NCI-H2196 treated with DMSO at 0.1 percent for 48 hours (cell line): ENCODE data around the gene LCE2D.
"Not testable (repeated sequence)": the region's sequence is repeated elsewhere in the genome, so short reads cannot be mapped to it uniquely, and the experiment has no call there.

Experiments
- DNase-seq: peaks from one replicate; lab custom pipeline; 2025; ENCODE audit not compliant: unreplicated experiment; lab: John Stamatoyannopoulos, UW

Gene LCE2D, protein sequence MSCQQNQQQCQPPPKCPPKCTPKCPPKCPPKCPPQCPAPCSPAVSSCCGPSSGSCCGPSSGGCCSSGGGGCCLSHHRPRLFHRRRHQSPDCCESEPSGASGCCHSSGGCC

DNA sequence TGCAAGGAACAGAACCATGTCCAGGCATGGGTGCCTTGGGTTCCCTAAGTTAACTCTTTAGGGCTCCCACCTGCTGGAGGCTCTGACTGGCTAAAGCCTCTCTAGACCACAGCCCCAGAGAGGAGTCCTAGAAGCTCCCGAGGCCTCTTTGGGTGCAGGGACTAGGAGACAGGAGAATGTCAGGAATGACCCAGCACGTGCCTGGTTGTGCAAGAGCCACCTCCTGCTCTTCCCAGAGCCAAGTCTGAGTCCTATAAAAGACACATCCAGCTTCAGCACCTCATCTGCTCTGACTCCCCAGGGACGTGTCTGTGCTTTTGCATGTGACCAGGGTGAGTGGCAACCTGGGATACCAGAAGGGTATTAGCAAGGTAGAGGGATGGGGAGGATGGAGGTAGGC lies at the start of gene LCE2D:
TSS of gene LCE2D (plus strand) at position 283 of the 400 bp plus-strand sequence. CDS start 726 bp downstream, outside the sequence.
- no peak for DNase-seq

DNA sequence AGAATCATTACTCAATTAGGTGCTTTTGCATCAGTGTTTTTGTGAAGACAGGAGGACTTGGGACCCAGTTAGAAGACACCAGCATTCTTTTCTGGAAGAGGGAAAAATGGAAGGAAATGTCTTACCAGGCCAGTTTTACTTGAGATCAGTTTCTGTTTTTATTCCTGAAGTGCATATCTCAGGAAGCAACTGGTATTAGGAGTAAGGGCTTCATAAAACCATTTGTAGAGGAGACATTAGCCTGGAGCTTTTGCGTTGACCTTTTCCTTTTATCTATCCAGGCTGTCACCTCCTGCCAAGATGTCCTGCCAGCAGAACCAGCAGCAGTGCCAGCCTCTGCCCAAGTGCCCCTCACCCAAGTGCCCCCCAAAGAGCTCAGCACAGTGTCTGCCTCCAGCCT lies 49.7 kb upstream of the LCE2D start, which contains the start of gene LCE3B:
TSS of gene LCE3B (plus strand) at position 301 of the 400 bp plus-strand sequence. CDS start at position 301, 0 bp downstream.
- DNase-seq: no peak

DNA sequence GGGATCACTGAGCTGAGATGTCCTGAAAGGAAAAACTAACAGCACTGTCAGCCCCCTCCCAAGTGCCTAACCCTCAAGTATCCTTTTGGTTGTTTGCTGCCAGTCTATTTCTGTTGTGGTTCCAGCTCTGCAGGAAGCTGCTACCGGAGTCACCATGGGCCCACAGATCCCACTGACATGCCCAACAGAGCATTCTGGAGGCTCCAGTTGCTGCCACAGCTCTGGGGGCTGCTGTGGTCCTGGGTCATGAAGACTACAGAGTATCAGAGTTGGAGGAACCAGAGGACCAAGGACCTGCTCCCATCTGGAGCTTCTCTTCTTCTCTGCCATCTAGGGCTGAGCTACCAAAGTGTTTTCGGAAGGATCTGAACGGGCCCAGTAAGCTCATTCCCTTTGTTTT lies 41.2 kb upstream of the LCE2D start:
- no peak for DNase-seq

DNA sequence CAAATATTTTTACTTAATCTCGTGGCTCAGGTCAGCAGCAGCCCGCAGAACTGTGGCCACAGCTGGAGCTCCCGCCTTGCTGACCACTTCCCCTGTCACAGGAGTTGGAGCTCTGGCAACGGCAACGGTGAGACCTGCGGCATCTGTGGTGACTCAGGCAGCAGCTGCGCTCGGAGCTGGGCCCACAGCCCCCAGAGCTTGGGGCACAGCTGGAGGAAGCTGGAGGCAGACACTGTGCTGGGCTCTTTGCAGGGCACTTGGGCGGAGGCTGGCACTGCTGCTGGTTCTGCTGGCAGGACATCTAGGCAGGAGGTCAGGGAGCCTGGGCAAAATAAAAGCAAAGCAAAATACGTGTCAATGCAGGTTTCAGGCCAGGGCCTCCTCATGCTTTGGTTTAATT lies 40.4 kb upstream of the LCE2D start, which contains the start of gene LCE3A:
TSS of gene LCE3A (minus strand) at position 301 of the 400 bp plus-strand sequence. CDS start at position 301, 0 bp downstream.
- no peak for DNase-seq

DNA sequence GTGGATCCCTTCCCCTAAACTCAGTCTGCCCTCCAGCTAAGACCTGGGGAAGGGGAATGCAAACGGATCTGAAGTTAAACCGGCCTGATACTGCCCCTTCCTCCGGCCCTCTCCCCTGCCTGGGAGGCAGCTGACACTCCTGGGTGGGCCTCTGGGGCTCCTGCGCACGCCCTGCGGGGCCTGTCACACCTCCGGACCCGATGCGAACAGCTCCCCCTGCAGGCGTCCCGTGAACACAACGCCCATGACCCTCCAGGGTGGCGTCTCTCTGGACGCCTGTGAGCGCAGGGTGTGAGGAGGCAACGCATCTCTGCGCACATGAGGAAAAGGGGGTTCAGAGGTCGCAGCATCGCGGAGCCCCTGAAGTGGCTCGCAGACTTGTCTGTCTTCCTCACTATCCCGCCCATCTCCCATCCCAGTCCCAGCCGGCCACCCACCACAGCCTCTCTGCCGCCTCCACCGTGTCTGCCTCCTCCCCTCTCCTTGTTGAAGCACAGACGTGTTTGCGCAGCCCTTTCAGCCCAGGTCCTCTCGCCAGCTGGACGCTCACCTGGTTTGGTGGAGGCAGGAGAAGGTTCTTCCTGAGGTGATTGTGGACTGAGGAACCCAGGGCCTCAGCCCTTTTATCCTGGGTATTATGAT lies 39.9 kb upstream of the LCE2D start:
- no peak for DNase-seq

DNA sequence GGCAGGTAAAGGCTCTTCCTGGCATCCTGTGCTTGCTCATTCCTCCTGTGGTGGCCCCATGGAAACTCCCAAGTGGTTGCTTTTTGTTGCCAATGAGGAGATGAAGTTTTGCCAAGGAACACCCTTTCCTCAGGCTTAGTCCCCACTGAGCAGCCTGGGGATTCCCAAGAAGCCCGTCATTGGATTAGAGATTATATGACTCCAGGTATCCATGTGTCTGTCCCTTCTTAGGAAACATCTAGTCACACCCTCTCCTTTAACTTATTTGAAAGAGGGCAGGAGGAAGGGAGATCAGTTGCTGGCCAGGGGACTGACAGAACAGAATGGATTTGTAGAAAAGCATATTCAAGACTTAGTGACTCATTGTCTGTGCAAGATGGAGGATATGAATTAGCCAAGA lies 36.4 kb upstream of the LCE2D start:
- DNase-seq: no peak

DNA sequence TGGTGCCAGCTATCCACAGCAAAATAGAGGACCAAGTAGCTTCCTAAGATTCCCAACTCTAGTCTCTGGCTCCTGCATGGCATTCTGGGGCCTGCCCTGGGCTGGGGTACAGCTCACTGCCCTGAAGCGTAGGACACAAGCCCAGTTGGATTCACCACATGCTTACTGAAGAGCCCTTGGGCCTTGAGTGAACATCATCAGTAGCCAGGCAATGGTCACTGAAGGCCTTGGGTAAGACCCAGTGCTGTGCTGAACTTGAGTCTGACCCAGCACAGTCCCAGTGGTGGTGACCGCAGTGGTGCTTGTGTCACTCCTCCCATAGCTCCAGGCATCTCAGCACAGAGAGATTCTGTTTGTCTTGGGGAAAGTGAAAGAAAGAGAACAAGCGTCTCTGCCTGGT lies 32.6 kb upstream of the LCE2D start:
- no peak for DNase-seq

DNA sequence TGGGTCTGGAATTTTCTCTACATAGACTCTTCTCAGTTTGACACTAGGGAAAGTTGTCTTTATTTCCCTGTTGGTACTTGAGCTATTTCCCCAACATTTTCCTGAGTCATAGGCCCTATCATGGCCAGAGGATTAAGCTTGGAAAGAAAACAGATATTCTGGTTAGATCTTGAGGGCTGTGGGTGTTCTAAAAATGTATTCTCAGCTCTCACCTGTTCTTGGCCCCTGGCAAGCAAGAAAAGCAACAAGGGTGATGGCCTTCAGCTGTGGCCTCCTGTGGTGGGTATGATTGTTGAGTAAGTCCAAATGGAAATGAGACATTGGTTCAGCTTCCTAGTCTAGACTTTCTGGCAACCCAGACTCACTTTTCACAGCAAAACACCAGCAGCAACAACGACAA lies 22.8 kb upstream of the LCE2D start:
- DNase-seq: no peak

DNA sequence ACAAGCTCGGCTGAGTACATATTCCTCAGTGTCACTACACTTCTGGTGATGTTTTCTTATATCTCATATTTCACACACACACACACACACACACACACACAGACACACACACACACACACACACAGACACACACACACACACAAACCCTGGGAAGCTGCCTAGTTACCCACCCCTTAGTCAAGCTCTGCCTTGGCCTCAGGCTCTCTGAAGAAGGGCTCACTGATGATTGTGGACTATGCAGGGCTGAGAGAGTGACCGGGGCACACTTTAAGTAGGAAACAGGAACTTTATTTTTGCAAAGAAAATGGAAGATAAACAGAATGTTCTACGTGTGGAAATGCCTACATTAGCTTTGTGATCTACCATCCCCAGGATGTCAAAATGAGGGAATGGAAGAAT lies 19.2 kb upstream of the LCE2D start:
- DNase-seq: no peak

DNA sequence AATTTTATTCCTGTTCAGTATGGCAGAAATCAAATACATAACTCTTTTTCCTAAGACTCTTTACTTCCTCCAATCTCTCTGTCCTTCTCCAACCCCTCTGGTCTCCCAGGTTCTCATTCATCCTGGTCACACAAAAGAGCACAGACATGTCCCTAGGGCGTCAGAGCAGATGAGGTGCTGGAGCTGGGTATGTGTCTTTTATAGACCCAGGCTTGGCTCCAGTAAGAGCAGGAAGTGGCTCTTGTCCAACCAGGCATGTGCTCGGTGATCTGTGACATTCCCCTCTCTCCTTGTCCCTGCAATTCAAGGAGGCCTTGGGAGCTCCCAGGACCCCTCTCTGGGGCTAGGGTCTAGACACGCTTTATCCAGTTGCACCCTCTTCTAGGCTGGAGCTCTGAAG lies 18.0 kb upstream of the LCE2D start:
- DNase-seq: no peak

DNA sequence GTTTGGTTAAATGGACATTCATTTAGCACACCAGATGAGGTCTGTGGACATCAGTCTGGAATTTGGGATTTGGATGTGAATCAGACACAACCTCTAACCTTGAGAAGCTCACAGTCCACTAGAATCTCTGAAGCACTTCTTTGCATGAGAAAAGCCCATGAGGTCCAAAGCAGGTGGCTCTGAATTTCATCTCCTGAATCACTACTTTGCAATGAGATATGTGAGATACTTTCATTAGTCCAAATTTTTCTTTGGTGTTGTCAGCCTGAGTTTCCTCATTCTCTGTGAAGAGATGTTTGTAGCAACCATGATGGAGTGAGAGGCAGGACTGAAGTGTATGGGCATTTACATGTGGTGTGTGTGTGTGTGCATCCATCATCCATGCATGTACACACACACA lies 16.5 kb upstream of the LCE2D start:
- DNase-seq: no peak

DNA sequence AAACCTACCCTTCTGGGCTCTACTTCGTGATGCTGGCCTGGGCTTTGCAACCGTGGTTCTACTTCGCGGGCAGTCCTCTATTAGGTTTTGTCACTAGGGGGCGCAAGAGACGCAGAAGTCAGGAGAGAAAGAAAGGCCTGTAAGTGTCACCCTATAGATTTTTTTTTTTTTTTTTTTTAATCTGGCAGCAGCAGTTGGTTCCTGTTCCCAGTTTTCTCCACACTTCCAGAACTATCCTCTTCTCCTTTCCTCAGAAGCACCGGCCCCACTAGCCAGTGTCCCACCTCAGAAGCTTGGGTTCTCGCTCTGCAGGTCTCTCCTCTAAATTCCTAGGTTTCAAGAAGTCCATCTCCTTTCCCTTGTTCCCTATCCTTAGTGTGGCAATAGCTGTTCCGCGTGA lies 9.1 kb upstream of the LCE2D start:
- peak; percentile 2 for DNase-seq

DNA sequence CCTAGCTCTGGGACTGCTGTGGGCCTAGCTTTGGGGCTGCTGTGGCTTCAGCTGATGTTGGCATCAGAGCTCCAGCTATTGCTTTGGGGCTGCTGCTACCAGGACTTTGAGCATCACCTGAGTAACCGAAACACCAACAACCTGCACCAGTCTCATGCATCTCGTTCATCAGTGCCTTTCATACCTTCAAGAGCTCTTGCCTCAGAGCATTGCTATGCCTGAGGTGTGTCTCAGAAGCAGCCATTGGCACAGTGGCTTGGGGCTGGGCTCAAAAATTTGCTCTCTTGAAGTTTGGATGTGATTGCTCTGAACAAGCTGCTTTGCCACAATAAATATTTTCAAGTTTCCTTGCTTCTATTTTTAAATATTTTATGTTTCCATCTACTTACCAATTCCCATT lies 6.7 kb upstream of the LCE2D start:
- DNase-seq: no peak

DNA sequence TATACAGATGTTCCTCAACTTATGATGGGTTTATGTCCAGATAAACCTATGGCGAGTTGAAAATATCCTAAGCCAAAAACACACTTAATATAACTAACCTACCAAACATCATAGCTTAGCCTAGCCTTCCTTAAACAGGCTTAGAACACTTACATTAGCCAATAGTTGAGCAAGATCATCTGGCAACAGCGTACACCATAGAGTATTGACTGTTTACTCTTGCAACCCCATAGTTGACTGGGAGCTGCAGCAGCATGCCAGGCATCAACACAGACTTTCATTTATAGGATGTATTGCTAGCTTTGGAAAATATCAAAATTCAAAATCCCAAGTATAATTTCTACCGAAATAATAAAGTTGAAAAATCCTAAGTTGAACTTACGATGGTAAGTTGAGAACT lies 5.5 kb upstream of the LCE2D start:
- no peak for DNase-seq

DNA sequence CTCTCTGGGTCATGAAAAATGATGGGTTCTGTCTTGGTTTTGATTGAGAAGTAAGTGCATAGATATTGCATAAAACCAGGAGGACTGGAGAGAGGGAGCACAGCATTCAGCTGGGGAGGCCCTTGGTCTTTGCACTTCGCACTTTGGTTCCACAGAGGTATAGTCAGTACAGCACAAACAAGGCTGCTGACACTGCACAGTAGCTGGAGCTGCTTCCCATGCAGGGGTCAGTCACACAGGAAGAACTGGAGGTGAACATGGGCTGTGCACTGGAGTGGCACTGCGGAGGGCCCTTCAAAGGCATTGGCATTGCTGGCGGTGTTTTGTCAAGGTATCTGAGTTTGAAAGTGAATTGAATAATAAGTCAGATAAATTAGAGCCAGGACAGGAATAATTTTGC lies 4.5 kb upstream of the LCE2D start:
- no peak for DNase-seq

DNA sequence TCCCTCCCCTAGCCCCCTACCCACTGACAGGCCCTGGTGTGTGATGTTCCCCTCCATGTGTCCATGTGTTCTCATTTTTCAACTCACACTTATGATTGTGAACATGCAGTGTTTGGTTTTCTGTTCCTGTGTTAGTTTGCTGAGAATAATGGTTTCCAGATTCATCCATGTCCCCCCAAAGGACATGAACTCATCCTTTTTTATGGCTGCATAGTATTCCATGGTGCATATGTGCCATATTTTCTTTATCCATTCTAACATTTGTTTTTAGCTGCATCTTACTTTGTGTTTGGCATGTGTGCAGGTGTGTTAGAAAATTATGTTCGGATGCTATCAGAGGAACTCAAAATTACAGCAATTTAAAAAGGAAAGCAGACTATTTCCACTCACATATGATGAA lies 3.0 kb downstream of the LCE2D start:
- not testable (repeated sequence) for DNase-seq

DNA sequence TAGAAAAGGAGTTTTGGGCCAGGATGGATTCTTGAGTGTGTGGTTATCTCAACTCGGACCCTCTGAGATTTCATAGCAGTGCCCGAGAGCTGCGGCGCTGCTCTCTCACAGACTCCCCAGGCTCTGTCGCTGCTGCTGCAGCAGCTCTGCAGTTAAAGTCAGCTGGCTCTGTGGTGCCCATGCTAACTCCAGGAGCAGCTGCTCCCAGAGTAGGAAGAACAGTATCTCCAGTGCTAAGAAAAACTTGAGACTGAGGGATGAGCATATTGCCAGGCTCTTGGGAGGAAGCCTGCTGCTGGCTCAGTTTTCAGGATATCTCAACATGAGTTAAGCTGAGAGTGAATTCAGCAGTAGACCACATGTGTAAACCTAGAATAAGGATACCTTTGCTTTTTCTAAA lies 4.5 kb downstream of the LCE2D start:
- DNase-seq: no peak

DNA sequence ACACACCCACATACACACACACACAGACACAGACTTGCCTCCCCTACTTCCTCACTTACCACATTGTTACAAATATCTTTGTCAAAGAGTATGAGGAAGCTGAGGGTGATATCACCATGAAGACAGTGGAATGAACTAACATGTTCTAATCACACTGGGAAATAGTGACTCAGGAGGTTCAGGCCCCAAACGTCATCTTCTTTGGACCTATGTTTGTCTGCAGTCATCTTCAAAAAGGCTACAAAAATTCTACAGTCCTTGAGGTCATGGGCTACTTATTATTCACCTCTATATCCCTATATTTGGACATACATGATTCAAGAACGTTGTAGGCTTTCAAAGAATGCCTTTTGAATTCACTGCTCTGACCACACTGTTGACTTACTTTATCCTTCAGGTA lies 9.8 kb downstream of the LCE2D start:
- DNase-seq: no peak

DNA sequence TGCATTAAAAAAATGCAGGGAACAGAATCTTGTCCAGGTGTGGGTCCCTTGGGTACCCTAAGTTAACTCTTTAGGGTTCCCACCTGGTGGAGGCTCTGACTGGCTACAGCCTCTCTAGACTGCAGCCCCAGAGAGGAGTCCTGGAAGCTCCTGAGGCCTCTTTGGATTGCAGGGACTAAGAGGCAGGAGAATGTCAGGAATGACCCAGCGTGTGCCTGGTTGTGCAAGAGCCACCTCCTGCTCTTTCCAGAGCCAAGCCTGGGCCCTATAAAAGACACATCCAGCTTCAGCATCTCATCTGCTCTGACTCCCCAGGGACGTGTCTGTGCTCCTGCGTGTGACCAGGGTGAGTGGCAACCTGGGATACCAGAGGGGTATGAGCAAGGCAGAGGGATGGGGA lies 11.8 kb downstream of the LCE2D start, which contains the start of gene LCE2C:
TSS of gene LCE2C (plus strand) at position 297 of the 400 bp plus-strand sequence. CDS start 737 bp downstream, outside the sequence.
- DNase-seq: not testable (repeated sequence)

DNA sequence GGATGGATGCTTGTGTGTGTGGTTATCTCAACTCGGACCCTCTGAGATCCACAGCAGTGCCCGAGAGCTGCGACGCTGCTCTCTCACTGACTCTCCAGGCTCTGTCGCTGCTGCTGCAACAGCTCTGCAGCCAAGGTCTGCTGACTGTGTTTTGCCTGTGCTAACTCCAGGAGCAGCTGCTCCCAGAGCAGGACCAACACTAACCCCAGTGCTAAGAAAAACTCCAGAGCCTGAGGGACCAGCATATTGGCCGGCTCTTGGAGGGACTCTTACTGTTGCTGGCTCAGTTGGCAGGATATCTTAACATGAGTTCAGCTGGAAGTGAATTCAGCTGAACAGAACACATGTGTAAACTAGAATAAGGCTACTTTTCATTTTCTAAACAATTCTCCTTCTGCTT lies 16.3 kb downstream of the LCE2D start:
- DNase-seq: no peak

DNA sequence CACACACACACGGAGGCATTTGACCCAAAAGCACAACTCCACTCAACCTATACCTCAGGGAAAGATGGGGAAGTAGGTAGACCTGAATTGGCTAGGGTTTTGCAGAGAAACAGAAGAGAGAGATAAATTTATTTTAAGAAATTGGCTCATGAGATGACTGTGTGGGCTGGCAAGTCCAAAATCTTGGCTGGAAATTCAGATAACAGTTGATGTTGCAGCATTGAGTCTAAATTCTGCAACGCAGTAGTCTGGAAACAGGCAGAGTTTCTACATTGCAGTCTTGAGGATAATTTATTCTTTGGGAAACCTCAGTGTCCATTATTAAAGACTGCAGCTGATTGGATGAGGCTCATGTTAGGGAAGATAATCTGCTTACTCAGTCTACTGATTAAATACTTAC lies 18.4 kb downstream of the LCE2D start:
- no peak for DNase-seq

DNA sequence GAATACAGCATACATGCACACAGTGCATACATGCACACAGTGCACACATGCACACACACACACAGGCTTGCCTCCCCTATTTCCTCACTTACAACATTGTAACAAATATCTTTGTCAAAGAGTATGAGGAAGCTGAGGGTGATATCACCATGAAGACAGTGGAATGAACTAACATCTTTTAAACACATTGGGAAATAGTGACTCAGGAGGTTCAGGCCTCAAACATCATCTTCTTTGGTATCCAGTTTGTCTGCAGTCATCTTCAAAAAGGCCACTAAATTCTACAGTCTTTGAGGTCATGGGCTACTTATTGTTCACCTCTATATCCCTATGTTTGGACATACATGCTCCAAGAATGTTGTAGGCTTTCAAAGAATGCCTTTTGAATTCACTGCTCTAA lies 20.7 kb downstream of the LCE2D start:
- DNase-seq: no peak

DNA sequence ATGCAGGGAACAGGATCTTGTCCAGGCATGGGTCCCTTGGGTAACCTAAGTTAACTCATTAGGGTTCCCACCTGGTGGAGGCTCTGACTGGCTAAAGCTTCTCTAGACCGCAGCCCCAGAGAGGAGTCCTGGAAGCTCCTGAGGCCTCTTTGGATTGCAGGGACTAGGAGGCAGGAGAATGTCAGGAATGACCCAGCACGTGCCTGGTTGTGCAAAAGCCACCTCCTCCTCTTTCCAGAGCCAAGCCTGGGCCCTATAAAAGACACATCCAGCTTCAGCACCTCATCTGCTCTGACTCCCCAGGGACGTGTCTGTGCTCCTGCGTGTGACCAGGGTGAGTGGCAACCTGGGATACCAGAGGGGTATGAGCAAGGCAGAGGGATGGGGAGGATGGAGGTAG lies 22.6 kb downstream of the LCE2D start, which contains the start of gene LCE2B:
TSS of gene LCE2B (plus strand) at position 301 of the 400 bp plus-strand sequence. CDS start 721 bp downstream, outside the sequence.
- not testable (repeated sequence) for DNase-seq
